HL-60 (cell line): ENCODE measurements around the gene EYA3.

ENCODE experiments used
- CTCF ChIP-seq: IDR thresholded peaks from one replicate; pipeline ENCODE4 v1.5.1; 2011; ENCODE audit warnings: low read length, control low read depth, inconsistent platforms; ENCODE audit not compliant: insufficient read depth
- GABPA ChIP-seq: IDR thresholded peaks from 2 replicates; pipeline ENCODE4 v1.6.1; 2012; ENCODE audit warnings: low read depth
- POLR2AphosphoS5 ChIP-seq: IDR thresholded peaks from 2 replicates; pipeline ENCODE4 v1.6.1; 2012; ENCODE audit warnings: low read depth
- TF ChIP-seq, protein P1 (sequence below): IDR thresholded peaks from 2 replicates; pipeline ENCODE4 v1.6.1; 2012; ENCODE audit warnings: low read depth; ENCODE audit not compliant: insufficient replicate concordance

DNA sequence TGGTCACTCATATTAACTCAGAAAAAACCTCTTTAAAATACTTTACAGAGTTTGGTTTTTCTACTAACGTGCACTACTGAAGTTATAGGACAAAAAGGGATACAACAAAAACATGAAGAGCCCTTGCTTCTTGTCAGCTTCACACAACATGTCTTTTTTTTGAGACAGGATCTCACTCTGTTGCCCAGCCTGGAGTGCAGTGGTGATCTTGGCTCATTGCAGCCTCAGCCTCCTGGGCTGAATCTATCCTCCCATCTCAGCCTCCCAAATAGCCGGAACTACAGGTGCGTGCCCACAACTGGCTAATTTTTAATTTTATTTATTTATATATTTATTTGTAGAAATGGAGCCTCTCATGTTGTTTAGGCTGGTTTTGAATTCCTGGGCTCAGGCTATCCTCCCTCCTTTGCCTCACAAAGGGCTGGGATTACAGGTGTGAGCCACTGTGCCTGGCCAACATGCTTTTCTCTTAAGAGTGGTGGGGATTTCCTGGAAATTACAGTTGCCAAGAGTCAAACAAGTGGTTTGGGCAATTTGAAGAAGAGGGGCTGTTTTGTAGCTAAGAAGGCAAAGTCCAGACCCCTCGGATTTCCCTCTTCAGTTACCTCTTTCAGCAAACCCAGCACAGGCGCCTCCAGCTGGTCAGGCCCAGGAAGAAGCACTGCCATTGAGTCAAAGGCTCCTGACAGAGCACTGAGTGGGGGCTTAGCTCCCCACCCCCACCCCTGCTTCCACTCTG is 160.0 kb downstream of the EYA3 start:
- no peak for TF ChIP-seq CTCF
- TF ChIP-seq, protein P1, sequence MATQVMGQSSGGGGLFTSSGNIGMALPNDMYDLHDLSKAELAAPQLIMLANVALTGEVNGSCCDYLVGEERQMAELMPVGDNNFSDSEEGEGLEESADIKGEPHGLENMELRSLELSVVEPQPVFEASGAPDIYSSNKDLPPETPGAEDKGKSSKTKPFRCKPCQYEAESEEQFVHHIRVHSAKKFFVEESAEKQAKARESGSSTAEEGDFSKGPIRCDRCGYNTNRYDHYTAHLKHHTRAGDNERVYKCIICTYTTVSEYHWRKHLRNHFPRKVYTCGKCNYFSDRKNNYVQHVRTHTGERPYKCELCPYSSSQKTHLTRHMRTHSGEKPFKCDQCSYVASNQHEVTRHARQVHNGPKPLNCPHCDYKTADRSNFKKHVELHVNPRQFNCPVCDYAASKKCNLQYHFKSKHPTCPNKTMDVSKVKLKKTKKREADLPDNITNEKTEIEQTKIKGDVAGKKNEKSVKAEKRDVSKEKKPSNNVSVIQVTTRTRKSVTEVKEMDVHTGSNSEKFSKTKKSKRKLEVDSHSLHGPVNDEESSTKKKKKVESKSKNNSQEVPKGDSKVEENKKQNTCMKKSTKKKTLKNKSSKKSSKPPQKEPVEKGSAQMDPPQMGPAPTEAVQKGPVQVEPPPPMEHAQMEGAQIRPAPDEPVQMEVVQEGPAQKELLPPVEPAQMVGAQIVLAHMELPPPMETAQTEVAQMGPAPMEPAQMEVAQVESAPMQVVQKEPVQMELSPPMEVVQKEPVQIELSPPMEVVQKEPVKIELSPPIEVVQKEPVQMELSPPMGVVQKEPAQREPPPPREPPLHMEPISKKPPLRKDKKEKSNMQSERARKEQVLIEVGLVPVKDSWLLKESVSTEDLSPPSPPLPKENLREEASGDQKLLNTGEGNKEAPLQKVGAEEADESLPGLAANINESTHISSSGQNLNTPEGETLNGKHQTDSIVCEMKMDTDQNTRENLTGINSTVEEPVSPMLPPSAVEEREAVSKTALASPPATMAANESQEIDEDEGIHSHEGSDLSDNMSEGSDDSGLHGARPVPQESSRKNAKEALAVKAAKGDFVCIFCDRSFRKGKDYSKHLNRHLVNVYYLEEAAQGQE, result no peak
- no peak for TF ChIP-seq GABPA
- no peak for TF ChIP-seq POLR2AphosphoS5
